Measurements from ENCODE around the gene KRT80.

The KRT80 gene

GRCh38 chr12:52186118-52186840, 5.5 kb downstream of the KRT80 start:
- H3K27me3 Mint-ChIP-seq, result no peaks in the 10 kb centered on the region
- H3K36me3 Mint-ChIP-seq (ENCODE audit: low read depth), result no peaks in the 10 kb centered on the region
- no peak for DNase-seq
- no peak overlapping the region for H3K4me3 Mint-ChIP-seq
- no peak for ATAC-seq
- H3K4me1 Mint-ChIP-seq, result no peaks in the 10 kb centered on the region
- H3K9me3 Mint-ChIP-seq, result no peaks in the 10 kb centered on the region
- no peak overlapping the region for H3K27ac Mint-ChIP-seq

- Mint-ChIP-seq H3K36me3 (ENCODE audit: low read depth) (no peaks in the 10 kb centered on the region), H3K27me3 (no peaks in the 10 kb centered on the region), H3K27ac (no peak overlapping the region), H3K4me1 (no peaks in the 10 kb centered on the region), H3K9me3 (no peaks in the 10 kb centered on the region), H3K4me3 (no peak overlapping the region)
- DNase-seq (no peak), ATAC-seq (no peak)
Measured at GRCh38 chr12:52185400-52185967, 6.3 kb downstream of the KRT80 start.

- H3K4me1 Mint-ChIP-seq, result no peaks in the 10 kb centered on the region
- H3K27me3 Mint-ChIP-seq, result no peaks in the 10 kb centered on the region
- no peak for DNase-seq
- no peaks in the 10 kb centered on the region for H3K9me3 Mint-ChIP-seq
- no peak overlapping the region for H3K27ac Mint-ChIP-seq
- H3K36me3 Mint-ChIP-seq (ENCODE audit: low read depth), result no peaks in the 10 kb centered on the region
- H3K4me3 Mint-ChIP-seq, result no peak overlapping the region
- ATAC-seq, result no peak
Measured at GRCh38 chr12:52184813-52185212, 7.0 kb downstream of the KRT80 start.

GRCh38 chr12:52183971-52184370, 7.8 kb downstream of the KRT80 start:
- Mint-ChIP-seq H3K27me3 (no peaks in the 10 kb centered on the region), H3K36me3 (ENCODE audit: low read depth) (no peaks in the 10 kb centered on the region), H3K27ac (no peak overlapping the region), H3K4me3 (no peak overlapping the region), H3K4me1 (no peaks in the 10 kb centered on the region), H3K9me3 (no peaks in the 10 kb centered on the region)
- DNase-seq, result no peak
- ATAC-seq, result no peak

GRCh38 chr12:52183544-52183910, 8.3 kb downstream of the KRT80 start:
- Mint-ChIP-seq H3K27ac (no peak overlapping the region), H3K4me3 (no peak overlapping the region), H3K36me3 (ENCODE audit: low read depth) (no peaks in the 10 kb centered on the region), H3K9me3 (no peaks in the 10 kb centered on the region), H3K27me3 (no peaks in the 10 kb centered on the region), H3K4me1 (no peaks in the 10 kb centered on the region)
- ATAC-seq, result no peak
- DNase-seq, result no peak

- no peaks in the 10 kb centered on the region for H3K36me3 Mint-ChIP-seq (ENCODE audit: low read depth)
- ATAC-seq (no peak), DNase-seq (no peak)
- no peaks in the 10 kb centered on the region for H3K4me1 Mint-ChIP-seq
- H3K9me3 Mint-ChIP-seq, result no peaks in the 10 kb centered on the region
- H3K4me3 Mint-ChIP-seq, result no peak overlapping the region
- no peaks in the 10 kb centered on the region for H3K27me3 Mint-ChIP-seq
- no peak overlapping the region for H3K27ac Mint-ChIP-seq
Measured at GRCh38 chr12:52182898-52183543, 8.8 kb downstream of the KRT80 start.

GRCh38 chr12:52182384-52182783, 9.4 kb downstream of the KRT80 start:
- Mint-ChIP-seq H3K27me3 (no peaks in the 10 kb centered on the region), H3K36me3 (ENCODE audit: low read depth) (no peaks in the 10 kb centered on the region), H3K4me3 (no peak overlapping the region), H3K4me1 (no peaks in the 10 kb centered on the region), H3K9me3 (no peaks in the 10 kb centered on the region), H3K27ac (no peak overlapping the region)
- DNase-seq, result no peak
- no peak for ATAC-seq

- no peak overlapping the region for H3K4me3 Mint-ChIP-seq
- H3K9me3 Mint-ChIP-seq, result no peaks in the 10 kb centered on the region
- H3K27me3 Mint-ChIP-seq, result no peaks in the 10 kb centered on the region
- no peaks in the 10 kb centered on the region for H3K4me1 Mint-ChIP-seq
- no peaks in the 10 kb centered on the region for H3K36me3 Mint-ChIP-seq (ENCODE audit: low read depth)
- H3K27ac Mint-ChIP-seq, result no peak overlapping the region
- DNase-seq, result no peak
- no peak for ATAC-seq
Measured at GRCh38 chr12:52181746-52182145, 10.1 kb downstream of the KRT80 start.

GRCh38 chr12:52180971-52181628, 10.7 kb downstream of the KRT80 start:
- no peak for ATAC-seq
- Mint-ChIP-seq H3K27ac (no peak overlapping the region), H3K9me3 (no peaks in the 10 kb centered on the region), H3K4me3 (no peak overlapping the region), H3K4me1 (no peaks in the 10 kb centered on the region), H3K27me3 (no peaks in the 10 kb centered on the region), H3K36me3 (ENCODE audit: low read depth) (no peaks in the 10 kb centered on the region)
- no peak for DNase-seq

GRCh38 chr12:52179396-52179973, 12.3 kb downstream of the KRT80 start:
- Mint-ChIP-seq H3K36me3 (ENCODE audit: low read depth) (no peaks in the 10 kb centered on the region), H3K27ac (no peak overlapping the region), H3K27me3 (no peaks in the 10 kb centered on the region), H3K4me3 (no peak overlapping the region), H3K9me3 (no peaks in the 10 kb centered on the region), H3K4me1 (no peaks in the 10 kb centered on the region)
- ATAC-seq (no peak), DNase-seq (no peak)

GRCh38 chr12:52178984-52179383, 12.8 kb downstream of the KRT80 start:
- Mint-ChIP-seq H3K27ac (no peak overlapping the region), H3K4me1 (no peaks in the 10 kb centered on the region), H3K36me3 (ENCODE audit: low read depth) (no peaks in the 10 kb centered on the region), H3K27me3 (no peaks in the 10 kb centered on the region), H3K9me3 (no peaks in the 10 kb centered on the region), H3K4me3 (no peak overlapping the region)
- ATAC-seq, result no peak
- no peak for DNase-seq

GRCh38 chr12:52178443-52178842, 13.4 kb downstream of the KRT80 start:
- no peak for ATAC-seq
- Mint-ChIP-seq H3K4me1 (no peaks in the 10 kb centered on the region), H3K27me3 (no peaks in the 10 kb centered on the region), H3K36me3 (ENCODE audit: low read depth) (no peaks in the 10 kb centered on the region), H3K27ac (no peak overlapping the region), H3K4me3 (no peak overlapping the region), H3K9me3 (no peaks in the 10 kb centered on the region)
- DNase-seq, result no peak

- ATAC-seq, result no peak
- no peaks in the 10 kb centered on the region for H3K9me3 Mint-ChIP-seq
- no peaks in the 10 kb centered on the region for H3K4me1 Mint-ChIP-seq
- no peak overlapping the region for H3K4me3 Mint-ChIP-seq
- H3K27ac Mint-ChIP-seq, result no peak overlapping the region
- no peaks in the 10 kb centered on the region for H3K36me3 Mint-ChIP-seq (ENCODE audit: low read depth)
- no peak for DNase-seq
- H3K27me3 Mint-ChIP-seq, result no peaks in the 10 kb centered on the region
Measured at GRCh38 chr12:52175371-52176350, 16.2 kb downstream of the KRT80 start.

- Mint-ChIP-seq H3K27ac (no peak overlapping the region), H3K4me3 (no peak overlapping the region), H3K4me1 (no peaks in the 10 kb centered on the region), H3K27me3 (no peaks in the 10 kb centered on the region), H3K9me3 (no peaks in the 10 kb centered on the region), H3K36me3 (ENCODE audit: low read depth) (no peaks in the 10 kb centered on the region)
- DNase-seq (no peak), ATAC-seq (no peak)
Measured at GRCh38 chr12:52173526-52173925, 18.3 kb downstream of the KRT80 start.
